Stimulated activated CD4-positive, alpha-beta T cell treated with anti-CD3 and anti-CD28 coated beads, Interleukin-15, amount 100 ng/mL, for 1 hour (primary cell): Measurements from ENCODE around the gene SPANXN2.
"Not testable (repeated sequence)": the region's sequence is repeated elsewhere in the genome, so short reads cannot be mapped to it uniquely, and the experiment has no call there.

Experiments used
- DNase-seq, 2 donors: peaks; one replicate each; pipeline ENCODE4 v3.0.0-alpha.2; 2020; ENCODE audit warnings: low read depth in 1 of 2, low spot score in 1 of 2

SPANXN2 gene

GRCh38 chrX:143720652-143721051, at the start of gene SPANXN2:
SPANXN2 (minus strand) TSS chrX:143720752; CDS start chrX:143720668, 84 bp downstream.
- DNase-seq: not testable (repeated sequence)

DNA sequence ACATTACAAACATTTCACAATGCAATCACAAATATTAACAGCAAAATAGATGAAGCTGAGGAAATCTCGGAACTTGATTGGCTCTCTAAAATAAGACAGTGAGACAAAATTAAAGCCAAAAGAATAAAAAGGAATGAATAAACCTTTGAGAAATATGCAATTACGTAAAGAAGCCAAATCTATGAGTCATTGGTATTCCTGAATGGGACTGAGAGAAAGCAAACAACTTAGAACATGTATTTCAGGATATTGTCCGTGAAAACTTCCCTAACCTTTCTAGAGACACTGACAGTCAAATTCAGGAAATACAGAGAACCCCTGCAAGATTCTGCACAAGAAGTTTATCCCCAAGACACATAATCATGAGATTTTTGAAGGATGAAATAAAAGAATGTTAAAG, 48.4 kb upstream of the SPANXN2 start:
- DNase-seq: no peak

- DNase-seq: not testable (repeated sequence)
These were observed 47.2 kb upstream of the SPANXN2 start for GRCh38 chrX:143767789-143768188.

- DNase-seq: no peak
These were observed 37.3 kb upstream of the SPANXN2 start for GRCh38 chrX:143757887-143758286.

DNA sequence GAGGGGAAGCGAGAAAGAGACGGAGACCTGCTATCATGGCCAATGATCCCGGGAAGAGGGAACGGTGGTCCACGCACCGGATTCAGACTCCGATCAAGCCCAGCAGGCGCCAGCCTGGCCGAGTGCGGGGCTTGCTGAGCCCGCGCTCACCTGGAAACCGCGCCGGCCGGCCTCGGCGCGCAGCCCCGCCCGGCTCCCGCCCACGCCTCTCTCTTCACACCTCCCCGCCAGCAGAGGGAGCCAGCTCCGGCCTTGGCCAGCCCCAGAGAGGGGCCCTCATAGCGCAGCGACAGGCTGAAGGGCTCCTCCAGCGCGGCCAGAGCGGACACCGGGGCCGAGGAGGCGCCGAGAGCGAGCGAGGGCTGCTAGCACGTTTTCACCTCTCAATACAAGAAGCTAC, 36.8 kb upstream of the SPANXN2 start:
- no peak for DNase-seq

GRCh38 chrX:143754183-143754582, 33.6 kb upstream of the SPANXN2 start:
- no peak for DNase-seq

DNA sequence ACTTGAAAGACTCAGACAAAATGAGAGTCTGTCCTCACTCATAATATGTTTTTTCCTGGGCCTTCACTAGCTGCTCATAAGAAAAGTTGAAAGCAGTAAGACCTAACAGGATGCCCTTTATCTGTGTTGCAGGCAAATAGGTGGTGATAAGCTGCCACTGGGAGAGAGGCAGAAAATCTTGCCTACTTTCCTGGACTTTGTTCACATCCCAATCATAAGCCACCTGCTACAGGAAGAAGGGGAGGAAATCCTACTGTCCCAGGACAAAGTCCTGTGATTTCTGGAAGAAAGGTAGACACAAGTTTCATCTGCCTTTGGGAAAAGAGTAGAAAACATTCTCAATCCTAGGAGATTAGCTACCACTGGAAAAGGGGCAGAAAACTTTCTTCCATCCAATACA, 13.3 kb upstream of the SPANXN2 start:
- no peak for DNase-seq

DNA sequence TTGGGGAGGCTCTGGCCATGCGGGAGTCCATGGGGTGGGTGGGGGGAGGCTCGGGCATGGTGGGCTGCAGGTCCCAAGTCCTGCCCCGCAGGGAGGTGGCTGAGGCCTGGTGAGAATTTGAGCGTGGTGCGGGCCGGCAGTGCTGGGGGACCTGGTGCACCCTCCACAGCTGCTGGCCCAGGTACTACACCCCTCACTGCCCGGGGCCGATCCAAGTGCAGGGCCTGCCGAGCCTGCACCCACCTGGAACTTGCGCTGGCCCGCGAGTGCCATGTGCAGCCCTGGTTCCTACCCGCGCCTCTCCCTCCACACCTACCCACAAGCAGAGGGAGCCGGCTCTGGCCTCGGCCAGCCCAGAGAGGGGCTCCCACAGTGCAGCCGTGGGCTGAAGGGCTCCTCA, 5.7 kb upstream of the SPANXN2 start:
- no peak for DNase-seq

DNA sequence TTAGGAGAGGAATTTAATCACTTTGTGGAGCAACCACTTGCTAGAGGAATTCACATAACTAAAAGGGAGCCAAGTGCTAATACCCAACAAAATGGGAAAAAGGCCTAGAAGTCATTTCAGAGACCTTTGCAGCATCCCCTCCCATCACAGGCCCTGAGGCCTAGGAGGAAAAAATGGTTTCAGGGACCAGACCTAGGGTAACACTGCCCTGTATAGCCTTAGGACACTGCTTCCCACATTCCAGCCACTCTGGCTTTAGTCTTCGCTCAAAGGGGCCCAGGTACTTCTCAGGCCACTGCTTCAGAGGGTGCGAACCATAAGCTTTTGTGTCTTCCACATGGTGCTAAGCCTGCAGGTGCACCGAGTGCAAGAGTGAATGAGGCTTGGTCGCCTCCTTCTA, 19.1 kb downstream of the SPANXN2 start:
- no peak for DNase-seq

GRCh38 chrX:143694885-143695284, 25.7 kb downstream of the SPANXN2 start:
- DNase-seq: no peak

- DNase-seq: no peak
These were observed 37.1 kb downstream of the SPANXN2 start for GRCh38 chrX:143683486-143683885.

DNA sequence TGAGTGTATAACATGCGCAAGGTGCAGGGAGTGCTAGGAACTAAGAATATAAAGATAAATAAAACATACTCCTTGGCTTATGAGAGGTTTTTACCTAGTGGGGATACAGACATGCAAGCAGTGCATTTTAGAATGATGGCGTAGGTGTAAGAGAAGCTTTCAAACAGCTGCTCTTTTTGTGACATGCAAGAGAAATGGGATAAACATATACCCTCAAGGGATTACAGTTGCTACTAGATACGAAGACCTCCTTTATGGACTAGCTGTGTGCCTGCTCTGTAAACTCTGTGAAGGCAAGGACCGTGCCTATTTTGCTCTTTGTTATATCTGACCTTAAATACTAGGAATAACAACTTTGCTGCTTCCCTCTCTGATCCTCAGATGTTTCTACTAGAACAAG, 45.6 kb downstream of the SPANXN2 start:
- DNase-seq: no peak

DNA sequence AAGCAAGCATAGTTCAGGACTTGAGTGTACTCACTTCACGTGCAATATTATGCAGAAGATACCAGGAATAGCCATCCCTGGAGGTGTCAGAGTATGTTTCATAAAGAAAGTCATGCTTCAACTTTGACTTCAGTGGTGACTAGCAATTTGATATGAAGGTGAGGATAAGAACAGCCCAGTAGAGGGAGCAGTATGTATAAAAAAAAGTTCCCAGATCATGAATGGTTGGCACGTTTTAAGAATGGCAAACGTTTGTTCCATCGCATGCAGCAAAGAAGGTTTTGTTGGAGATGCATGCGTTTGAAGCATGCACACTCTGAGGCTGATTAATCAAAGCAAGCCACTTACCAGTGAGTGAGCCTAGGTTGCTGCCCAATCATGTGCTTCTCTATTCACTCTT, 51.2 kb downstream of the SPANXN2 start:
- no peak for DNase-seq

DNA sequence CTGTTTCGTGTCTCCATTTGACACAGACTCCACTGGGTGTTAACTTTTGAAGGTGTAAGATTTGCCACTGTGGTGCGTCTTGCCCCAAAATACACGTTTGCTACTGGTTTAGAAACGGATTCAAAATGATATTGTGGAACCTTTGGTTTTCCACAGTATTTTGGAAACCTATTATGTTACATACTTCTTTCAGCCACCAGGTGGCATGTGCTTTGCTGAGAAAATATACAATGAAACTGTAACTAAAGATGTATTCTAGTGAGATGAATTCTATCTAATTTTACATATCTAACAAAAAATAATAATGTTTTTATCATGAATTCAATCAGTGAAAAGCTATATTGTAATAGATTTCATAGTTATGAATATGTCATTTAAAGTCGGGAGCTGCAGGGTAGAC, 56.2 kb downstream of the SPANXN2 start:
- DNase-seq: no peak

- DNase-seq: no peak
These were observed 56.8 kb downstream of the SPANXN2 start for GRCh38 chrX:143663755-143664154.
